GM12874 (cell line): ENCODE data around the gene ZNF689.

ENCODE experiments used
- TF ChIP-seq, protein P1 (sequence below): IDR thresholded peaks from 2 replicates; pipeline ENCODE4 v1.5.1; 2011; ENCODE audit warnings: low read depth, mild to moderate bottlenecking, control low read depth, low read length, moderate library complexity; ENCODE audit not compliant: insufficient read depth

The ZNF689 gene

DNA sequence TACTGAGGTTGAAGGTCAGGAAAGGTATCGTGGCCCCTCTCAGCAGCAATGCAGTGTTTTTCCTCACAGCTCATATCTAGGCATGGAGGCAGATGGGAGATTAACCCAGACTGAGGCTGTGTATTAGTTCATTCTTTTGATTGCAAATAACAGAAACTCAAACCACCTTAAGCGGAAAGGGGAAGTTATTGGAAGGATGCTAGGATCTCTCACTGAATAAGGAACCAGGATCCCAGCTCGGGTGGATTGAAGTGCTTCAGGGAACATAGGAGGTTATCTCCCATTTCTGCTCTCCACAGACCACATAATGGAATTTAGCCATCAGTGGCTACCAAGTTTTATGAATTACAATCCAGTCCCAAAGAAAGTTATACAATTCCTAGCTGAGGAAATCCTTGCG, 8.2 kb downstream of the ZNF689 start:
- TF ChIP-seq, protein P1, sequence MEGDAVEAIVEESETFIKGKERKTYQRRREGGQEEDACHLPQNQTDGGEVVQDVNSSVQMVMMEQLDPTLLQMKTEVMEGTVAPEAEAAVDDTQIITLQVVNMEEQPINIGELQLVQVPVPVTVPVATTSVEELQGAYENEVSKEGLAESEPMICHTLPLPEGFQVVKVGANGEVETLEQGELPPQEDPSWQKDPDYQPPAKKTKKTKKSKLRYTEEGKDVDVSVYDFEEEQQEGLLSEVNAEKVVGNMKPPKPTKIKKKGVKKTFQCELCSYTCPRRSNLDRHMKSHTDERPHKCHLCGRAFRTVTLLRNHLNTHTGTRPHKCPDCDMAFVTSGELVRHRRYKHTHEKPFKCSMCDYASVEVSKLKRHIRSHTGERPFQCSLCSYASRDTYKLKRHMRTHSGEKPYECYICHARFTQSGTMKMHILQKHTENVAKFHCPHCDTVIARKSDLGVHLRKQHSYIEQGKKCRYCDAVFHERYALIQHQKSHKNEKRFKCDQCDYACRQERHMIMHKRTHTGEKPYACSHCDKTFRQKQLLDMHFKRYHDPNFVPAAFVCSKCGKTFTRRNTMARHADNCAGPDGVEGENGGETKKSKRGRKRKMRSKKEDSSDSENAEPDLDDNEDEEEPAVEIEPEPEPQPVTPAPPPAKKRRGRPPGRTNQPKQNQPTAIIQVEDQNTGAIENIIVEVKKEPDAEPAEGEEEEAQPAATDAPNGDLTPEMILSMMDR, result no peak

DNA sequence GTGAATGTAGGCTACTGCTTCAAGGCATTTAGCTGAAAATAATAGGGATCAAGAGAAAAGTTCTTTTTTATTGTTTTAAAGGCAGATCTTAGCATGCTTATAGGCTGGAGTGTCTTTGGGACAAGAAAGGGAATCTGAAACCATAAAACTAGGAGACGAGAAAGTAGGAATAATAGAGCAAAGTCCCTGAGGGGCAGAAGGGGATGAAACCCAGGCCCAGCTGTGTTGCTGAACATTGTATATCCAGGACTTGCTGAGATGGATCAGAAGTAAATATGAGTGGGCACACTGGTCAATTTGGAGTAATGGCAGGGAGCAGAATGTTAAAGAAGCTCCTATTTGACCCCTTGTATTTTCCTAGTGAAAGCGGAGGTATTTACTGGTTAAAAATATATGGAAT, 9.3 kb downstream of the ZNF689 start:
- TF ChIP-seq, protein P1, result no peak

DNA sequence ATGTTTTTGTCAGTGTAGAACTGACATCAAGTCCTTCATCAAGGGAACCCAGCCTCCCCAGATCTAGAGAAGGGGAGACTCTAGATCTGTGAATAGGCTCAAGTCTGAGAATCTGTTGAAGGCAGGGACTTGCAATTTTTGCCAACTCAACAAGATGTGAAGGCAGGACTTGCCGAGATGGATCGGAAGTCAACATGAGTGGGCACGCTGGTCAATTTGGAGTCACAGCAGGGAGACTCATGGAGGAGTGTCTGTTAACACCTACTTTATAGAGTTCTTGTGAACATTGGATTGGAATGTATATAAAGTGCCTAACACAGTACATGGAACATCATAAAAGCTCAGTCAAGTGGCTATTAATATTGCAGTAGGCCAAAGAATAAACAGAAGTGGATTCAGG, 10.0 kb downstream of the ZNF689 start:
- TF ChIP-seq, protein P1, result no peak

DNA sequence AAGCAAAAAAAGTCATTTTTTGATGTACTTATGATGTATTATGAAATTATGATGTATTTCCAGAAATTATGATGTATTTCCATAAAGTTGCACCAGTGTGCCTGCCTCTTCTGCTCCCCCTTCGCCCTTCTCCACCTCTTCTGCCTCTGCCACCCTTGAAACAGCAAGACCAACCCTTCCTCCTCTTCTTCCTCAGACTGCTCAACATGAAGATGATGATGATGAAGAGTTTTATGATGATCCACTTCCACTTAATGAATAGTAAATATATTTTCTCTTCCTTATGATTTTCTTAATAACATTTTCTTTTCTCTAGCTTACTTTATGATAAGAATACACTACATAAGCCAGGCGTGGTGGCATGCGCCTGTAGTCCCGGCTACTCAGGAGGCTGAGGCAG, 17.3 kb downstream of the ZNF689 start:
- TF ChIP-seq, protein P1, result no peak

DNA sequence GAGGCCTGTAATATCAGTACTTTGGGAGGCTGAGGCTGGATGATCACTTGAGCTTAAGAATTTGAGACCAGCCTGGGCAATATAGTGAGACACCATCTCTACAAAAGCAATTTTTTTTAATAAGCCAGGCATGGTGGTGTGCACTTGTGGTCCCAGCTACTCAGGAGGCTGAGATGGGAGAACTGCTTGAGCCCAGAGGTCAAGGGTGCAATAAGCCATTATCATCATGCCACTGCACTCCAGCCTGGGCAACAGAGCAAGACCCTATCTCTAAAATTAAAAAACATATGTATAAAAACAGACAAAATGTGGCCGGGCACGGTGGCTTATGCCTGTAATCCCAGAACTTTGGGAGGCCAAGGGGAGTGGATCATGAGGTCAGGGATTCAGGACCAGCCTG, 21.5 kb downstream of the ZNF689 start:
- TF ChIP-seq, protein P1, result no peak

DNA sequence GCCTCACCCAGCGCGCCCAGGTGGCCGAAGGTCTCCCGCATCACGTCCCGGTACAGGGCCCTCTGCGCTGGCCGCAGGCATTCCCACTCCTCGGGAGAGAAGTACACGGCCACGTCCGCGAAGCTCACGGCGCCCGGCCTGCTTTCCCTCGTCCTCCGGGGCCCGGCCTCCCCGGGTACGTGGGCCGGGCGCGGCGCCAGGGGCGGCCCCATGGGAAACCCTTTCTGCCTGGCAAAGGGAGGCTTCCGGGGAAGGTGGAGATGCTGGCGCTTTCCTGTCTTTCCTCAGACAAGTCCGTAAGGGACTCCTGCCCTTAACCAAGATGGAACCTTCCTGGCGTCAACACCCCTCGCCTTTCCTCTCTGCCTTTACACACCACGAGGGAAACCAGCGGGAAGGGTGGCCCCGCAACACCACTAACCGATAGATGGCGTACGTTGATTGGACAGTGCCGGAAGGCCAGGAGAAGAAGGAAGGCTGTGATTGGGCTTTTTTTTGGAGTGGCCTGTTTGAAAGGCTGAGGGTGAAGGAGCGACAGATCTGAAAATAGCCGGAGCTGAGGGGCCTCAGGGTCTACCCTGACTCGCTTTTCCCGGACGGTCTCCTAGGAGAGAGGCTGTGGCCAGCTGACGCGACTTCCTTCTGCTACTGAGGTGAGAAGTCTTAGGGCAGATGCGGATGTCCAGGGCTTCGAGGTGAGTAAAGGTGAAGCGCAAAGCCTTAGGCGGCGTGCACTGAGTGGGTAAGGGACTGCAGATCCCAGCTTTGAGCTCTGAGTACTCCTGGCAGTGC, 24.6 kb downstream of the ZNF689 start, which contains the start of gene ZNF785:
Gene ZNF785, minus strand, starts transcription at position 298 of the 792 bp plus-strand sequence. Its CDS starts 86 bp downstream, at position 212.
- TF ChIP-seq, protein P1, result no peak

DNA sequence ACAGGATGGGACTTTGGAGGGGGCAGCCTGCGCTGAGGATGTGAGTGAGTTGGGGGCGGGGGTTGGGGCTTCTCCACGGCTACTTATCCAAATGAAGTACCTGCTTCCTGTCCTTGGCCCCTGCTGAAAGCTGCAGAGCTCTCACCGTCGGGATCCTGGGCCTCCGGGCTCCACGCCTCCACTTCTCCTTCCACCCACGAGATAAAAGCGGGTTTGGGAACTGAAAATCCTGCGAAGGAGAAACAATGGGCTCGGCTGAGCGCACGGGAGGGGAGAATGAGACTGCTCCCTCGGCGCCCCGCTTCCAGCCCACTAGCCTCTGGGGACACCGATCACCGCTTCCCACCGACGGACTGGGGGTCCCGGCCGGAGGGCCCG, 25.2 kb downstream of the ZNF689 start:
- TF ChIP-seq, protein P1, result no peak
